Measurements from ENCODE around the gene CRY1.
"Not testable (repeated sequence)": the region's sequence is repeated elsewhere in the genome, so short reads cannot be mapped to it uniquely, and the experiment has no call there.

Gene CRY1

GRCh38 chr12:107064243-107064642 lies 29.1 kb downstream of the CRY1 start:
- DNase-seq (ENCODE audit: low read depth) = no peak

GRCh38 chr12:107058190-107058589 lies 35.2 kb downstream of the CRY1 start:
- no peak for DNase-seq (ENCODE audit: low read depth)

- DNase-seq (ENCODE audit: low read depth) = no peak
These were observed 36.1 kb downstream of the CRY1 start for GRCh38 chr12:107057071-107057834.

GRCh38 chr12:107053709-107054108 lies 39.6 kb downstream of the CRY1 start:
- DNase-seq (ENCODE audit: low read depth) = no peak

- no peak for DNase-seq (ENCODE audit: low read depth)
These were observed 48.2 kb downstream of the CRY1 start for GRCh38 chr12:107045186-107045585.

GRCh38 chr12:107042801-107043200 lies 50.5 kb downstream of the CRY1 start:
- no peak for DNase-seq (ENCODE audit: low read depth)

GRCh38 chr12:107035733-107036132 lies 57.6 kb downstream of the CRY1 start:
- DNase-seq (ENCODE audit: low read depth) = no peak

GRCh38 chr12:107033758-107034739 lies 59.3 kb downstream of the CRY1 start:
- DNase-seq (ENCODE audit: low read depth) = no peak

GRCh38 chr12:107032266-107032665 lies 61.1 kb downstream of the CRY1 start:
- no peak for DNase-seq (ENCODE audit: low read depth)

GRCh38 chr12:107031061-107031460 lies 62.3 kb downstream of the CRY1 start:
- DNase-seq (ENCODE audit: low read depth) = no peak

- DNase-seq (ENCODE audit: low read depth) = no peak
These were observed 64.3 kb downstream of the CRY1 start for GRCh38 chr12:107029081-107029480.

GRCh38 chr12:107027636-107028053 lies 65.7 kb downstream of the CRY1 start:
- no peak for DNase-seq (ENCODE audit: low read depth)

GRCh38 chr12:107026806-107027635 lies 66.3 kb downstream of the CRY1 start:
- DNase-seq (ENCODE audit: low read depth) = no peak

GRCh38 chr12:107026356-107026755 lies 67.0 kb downstream of the CRY1 start:
- DNase-seq (ENCODE audit: low read depth) = not testable (repeated sequence)

- no peak for DNase-seq (ENCODE audit: low read depth)
These were observed 67.7 kb downstream of the CRY1 start for GRCh38 chr12:107025671-107026070.

GRCh38 chr12:107019546-107019945 lies 73.8 kb downstream of the CRY1 start:
- DNase-seq (ENCODE audit: low read depth) = no peak

- DNase-seq (ENCODE audit: low read depth) = no peak
These were observed 76.3 kb downstream of the CRY1 start for GRCh38 chr12:107017042-107017441.

- DNase-seq (ENCODE audit: low read depth) = no peak
These were observed 79.3 kb downstream of the CRY1 start for GRCh38 chr12:107014055-107014454.

- no peak for DNase-seq (ENCODE audit: low read depth)
These were observed 80.5 kb downstream of the CRY1 start for GRCh38 chr12:107012736-107013425.

GRCh38 chr12:107011519-107011918 lies 81.8 kb downstream of the CRY1 start:
- DNase-seq (ENCODE audit: low read depth) = no peak

GRCh38 chr12:107007411-107007810 lies 85.9 kb downstream of the CRY1 start:
- no peak for DNase-seq (ENCODE audit: low read depth)

Data from activated T-helper 9 cell treated with anti-CD3 and anti-CD28 coated beads, Interleukin-2, amount 50 U/mL, for 16 hours (primary cell).